NCI-H1105 treated with DMSO at 0.1 percent for 48 hours (cell line): ENCODE results near the gene SCMH1.

Experiments
- DNase-seq: peaks from one replicate; lab custom pipeline; 2025; lab: John Stamatoyannopoulos, UW

Gene SCMH1

DNA sequence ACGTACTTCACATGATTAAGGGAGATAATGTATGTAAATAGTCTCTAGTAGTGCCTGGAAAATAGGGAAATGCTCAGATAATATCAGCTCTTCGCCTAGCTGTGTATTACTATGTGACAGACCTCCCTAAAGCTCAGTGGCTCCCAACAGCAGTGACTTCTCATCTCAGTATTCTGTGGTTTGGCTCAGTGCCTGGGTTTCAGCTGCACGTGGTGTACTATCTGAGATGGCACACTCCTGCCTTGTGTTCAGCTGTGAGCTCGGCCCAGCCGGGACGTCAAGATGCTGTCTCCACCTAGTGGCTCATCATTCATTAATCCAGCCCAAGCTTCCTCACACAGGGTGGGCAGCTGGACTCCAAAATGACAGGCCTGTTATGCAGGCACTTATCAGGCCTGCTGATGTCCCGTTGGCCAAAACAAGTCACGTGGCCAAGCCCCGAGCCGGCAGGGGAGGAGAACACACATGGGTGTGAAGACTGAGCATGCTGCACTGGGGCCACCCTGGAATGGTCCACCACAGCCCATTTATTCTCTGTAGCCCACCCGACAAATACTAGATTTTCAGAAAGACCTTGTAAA is 238.4 kb downstream of the SCMH1 start:
- peak; percentile 34 for DNase-seq

GRCh38 chr1:41003127-41003639 is 238.9 kb downstream of the SCMH1 start:
- no peak for DNase-seq

DNA sequence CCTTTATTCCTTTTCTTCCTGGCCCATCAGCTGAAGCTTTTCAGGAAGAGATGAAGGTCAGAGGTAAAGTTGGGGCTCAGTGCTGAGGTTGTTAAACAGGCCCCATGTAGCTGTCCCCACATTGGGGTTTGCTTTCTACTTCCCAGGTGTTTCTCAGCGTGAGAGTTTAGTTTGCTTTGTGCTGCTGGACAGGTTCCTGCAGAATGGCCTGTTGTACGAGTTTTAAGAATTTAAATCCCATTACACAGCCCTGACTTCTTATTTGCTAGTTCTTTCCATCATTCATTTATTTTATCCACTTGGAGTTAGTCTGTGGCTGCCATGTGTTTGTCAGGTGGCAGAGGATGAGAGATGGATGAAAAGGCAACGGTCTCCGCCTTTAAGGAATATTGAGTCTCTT is 243.4 kb downstream of the SCMH1 start:
- no peak for DNase-seq

DNA sequence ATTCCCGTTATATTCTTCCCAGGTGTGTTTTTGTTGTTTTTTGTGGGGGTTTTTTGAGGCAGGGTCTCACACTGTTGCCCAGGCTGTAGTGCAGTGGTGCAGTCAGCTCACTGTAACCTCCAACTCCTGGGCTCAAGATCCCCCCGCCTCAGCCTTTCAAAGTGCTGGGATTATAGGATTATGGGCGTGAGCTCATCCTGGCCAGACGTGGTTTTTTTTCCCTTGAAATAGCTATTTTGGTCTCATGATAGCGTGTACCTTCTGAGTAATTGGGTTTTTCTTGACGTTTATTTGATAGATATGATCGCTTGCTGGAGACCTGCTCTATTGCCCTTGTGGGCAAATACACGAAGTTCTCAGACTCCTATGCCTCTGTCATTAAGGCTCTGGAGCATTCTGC is 245.0 kb downstream of the SCMH1 start:
- DNase-seq = no peak

GRCh38 chr1:40989066-40989465 is 253.0 kb downstream of the SCMH1 start:
- DNase-seq = no peak

DNA sequence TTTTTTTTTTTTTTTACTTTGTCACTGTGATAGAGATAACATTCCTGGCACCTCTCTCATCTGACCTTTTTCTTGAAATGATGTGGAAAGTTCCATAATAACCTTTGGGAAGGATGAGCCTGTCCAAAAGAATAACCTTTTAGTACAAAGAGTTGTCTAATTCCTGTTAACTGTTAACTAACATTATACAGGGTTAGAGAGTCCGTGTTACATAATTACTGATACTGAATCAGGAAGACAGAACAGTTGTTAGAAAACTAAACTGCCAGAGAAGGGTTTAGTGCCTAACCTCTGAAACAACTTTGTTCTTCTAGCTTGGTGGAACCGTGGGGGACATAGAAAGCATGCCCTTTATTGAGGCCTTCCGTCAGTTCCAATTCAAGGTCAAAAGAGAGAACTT is 253.8 kb downstream of the SCMH1 start:
- DNase-seq = no peak

GRCh38 chr1:40987439-40988276 is 254.4 kb downstream of the SCMH1 start:
- DNase-seq = no peak

DNA sequence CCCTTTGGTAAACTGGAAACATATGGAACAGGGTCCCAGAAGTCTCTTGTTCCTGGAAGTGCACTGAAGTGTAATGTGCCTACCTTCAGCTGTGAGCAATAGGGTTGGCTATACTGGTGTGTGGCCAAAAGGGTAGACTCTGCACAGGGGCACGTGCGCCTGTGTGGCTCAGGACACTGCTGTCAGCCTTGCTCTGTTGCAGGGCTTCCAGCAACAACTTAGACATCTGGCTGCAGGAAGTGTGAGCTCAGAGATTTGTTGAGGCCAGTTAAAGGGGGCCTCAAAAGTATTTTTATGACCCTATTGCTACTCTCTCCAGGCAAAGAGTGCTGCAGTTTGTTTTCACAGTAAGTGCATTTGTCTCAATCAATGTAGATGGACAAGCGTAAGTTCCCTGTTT is 255.2 kb downstream of the SCMH1 start:
- DNase-seq = no peak

DNA sequence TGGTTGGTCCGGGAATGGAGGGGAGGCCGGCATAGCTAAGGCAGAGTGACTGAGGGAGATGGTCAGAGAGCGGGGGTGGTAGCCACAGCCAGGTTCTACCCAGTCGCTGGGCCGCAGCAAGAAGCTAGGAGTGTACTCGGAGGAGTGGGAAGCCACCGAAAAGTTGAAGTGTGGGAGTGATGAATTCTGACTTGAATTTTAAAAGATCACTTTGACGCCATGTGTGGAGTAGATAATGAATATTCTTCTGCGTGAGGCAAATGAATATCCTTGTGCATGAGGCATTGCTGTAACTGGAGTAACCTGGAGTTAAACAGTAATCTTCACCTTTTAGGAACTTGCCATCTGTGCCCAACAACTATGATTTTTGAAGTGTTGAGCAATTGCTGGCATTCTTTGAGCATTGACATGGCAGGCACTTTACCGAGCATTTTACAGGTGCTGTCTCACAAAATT is 255.8 kb downstream of the SCMH1 start:
- no peak for DNase-seq

DNA sequence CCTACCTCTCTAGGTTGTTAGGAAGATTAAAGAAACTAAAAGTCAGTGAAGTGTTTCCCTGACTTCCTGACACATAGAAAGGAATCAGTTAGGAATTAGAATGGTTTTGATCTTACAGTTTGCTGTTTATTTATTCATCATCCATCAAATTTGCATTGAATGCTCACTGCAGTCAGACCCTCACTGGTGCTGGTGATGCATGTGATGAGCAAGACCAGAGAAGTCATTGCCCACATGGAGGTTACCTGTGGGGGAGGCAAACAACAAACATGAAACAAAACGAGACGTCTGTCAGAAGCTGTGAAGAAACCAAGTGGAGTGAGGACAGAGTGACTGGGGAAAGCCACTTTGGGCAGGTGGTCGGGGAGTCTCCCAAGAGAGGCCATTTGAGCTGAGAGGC is 256.2 kb downstream of the SCMH1 start:
- no peak for DNase-seq

DNA sequence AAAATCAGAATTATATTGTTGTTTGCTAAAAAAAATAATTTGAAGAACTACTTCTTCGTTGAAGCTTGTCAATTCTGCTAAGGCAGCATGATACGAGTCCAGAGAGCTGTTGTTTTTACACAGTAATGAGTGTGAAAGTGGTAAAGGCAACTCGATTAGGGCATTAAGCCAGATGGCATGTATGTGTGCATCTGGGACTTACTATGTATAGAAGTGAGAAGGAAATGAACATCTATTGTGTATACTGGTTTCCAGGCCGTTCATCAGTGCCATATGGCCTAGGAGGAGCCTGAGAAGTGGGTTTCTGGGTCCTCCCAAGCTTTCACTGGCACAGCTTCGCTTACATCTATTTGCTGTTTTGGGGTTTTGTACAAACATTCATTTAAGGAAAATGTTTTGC is 256.9 kb downstream of the SCMH1 start:
- DNase-seq = no peak

DNA sequence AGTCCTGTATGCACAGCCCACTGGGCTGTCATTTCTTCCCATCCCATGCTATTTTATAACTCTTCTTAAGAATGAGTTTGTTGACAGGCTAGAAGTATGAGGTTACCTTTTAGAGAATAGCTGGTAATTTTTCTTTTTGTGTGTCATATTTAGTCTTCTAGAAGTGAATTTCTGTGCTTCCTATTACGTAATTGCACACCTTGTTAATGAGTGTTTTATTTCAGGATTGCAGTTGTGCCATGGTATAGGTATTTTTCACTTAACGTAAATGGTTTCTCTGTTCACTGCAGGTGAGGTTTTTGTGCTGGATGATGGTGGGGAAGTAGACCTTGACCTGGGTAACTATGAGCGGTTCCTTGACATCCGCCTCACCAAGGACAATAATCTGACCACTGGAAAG is 257.6 kb downstream of the SCMH1 start:
- DNase-seq = no peak

DNA sequence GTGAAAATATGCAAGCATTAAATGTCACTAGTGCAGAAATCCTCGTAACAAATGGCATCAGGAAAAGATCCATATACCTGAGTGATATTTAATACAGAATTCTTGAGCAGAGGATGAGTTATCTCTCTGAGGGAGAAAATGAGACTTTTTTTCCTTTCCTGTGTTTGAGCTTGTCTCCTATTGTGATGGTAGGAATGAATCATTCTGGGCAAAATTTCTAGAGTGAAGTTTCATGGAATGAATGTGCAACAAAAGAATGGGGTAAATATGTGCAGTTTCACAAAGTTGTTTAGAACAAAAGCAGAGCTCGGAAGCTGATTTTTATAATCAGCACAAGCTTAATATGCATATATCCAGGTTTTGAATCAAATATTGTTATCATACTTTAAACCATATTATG is 258.0 kb downstream of the SCMH1 start:
- no peak for DNase-seq

DNA sequence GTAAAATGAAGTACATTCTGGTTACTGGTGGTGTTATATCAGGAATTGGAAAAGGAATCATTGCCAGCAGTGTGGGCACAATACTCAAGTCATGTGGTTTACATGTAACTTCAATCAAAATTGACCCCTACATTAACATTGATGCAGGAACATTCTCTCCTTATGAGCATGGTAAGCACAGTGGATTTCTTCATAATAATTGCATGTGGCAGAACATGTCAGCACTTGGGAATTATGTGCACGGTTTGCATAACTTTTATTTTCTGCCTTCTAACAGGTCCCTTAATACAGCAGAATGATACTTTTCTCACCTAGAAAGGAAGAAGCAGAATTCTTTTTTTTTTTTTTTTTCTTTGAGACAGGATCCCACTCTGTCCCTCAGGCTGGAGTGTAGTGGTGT is 258.8 kb downstream of the SCMH1 start:
- no peak for DNase-seq

DNA sequence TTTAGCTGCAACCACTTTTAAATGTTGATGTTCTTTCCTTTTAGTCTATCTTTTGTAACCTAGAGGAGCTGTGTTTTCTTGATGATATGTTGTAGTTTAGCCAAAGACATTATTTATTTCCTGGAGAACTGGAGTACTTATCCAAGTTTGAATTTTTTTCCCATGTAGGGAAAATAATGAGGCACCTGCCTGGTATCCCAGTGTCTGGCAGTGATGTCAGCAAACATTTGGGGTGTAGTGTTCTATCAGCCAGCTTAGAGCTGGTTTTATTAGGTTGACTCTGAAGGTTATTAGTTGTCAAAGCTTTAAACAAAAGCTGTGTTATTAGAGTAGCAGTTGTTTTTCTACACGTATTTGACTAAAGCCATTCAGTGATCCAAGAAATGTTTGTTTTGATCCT is 259.4 kb downstream of the SCMH1 start:
- no peak for DNase-seq

- no peak for DNase-seq
These were observed 260.2 kb downstream of the SCMH1 start for GRCh38 chr1:40981691-40982448.

DNA sequence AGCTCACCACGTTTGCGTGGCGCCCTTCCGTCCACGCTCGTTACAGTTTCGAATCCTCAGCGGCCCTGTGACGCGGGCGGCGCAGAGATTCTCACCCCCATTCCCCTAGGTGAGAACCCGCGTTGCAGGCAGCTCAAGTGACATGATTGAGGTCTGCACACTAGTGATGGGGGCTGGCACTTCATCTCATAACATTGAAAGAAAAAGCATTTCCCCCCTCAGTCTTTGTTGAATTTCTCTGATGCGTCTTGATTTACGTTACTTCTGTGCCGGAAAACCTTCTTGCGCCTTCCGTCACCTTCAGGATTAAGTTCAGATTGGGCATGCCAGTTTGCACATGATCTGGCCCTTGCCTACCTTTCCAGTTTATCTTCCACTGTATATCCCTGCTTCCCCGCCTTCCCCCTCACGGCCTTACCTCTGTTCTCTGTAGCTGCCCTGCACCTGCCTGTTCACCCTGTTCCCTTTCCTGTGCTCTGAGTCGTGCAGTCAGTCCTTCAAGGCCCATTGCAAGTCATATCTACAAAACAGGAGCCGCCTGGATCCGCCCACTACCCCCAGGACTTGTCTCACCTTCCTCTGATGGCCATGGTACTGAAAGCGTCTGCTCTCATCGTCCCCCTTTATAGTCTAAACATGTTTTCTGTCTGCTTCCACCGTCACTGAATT is 261.5 kb downstream of the SCMH1 start:
- peak; percentile 26 for DNase-seq

DNA sequence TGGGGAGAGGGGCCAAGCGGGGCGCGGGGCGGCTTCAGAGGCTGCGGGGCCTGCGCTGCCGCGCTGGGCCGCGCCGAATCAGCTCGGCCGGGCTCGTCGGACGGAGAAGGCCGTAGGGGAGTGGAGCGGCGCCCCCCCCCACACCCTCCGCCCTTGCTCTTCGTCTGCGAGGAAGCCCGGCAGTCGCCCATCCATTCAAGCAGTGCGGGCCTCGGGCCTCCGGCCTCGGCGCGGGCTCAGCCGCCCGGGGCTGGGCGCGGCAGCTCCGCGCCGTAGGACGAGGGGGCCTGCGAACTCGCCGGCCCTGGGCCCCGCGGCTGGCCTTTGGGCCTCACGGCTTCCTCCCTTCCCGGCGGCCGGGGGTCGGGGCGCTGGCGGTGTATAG is 262.0 kb downstream of the SCMH1 start:
- DNase-seq = no peak

DNA sequence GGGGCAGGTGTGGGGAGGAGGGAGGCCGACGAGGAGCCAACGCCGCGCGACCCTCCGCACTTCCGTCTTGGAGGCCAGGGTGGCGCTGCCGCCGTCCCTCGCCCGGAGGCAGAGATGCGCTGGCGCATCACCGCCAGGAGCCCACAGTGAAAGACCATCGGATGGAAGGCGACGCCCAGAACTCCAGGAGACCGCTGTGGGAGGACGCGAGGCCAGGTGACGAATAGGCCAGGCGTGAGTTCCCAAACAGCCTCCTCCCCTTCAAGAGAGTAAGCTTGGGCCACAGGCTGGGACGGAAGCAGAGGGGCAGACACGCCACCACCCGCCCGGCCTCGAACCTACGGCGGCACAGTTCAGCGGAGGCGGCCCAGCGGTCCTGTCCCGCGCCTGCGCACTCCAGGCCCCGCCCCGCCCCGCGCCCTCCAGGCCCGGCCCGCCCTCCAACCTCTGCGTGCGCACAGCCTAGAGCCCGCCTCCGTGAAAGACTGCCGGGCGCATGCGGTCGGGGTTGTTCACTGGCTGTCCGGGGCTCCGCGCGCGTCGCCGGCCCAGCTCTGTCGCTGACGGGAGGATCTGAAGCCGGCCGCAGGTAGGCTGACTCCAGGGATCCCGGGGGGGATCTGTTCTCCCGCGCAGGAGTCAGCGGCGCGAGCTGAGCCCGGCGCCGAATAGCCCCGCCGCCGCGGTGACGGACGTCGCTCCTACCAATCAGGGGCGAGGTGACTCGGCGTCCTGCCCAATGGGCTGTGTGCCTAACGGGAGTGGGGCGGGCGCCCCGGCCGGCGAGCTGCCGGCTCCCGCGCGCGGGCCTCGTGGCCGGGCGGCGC is 262.7 kb downstream of the SCMH1 start, which contains the start of gene CTPS1:
CTPS1 (plus strand) TSS at position 456 of the 827 bp plus-strand sequence. CDS start 3,595 bp downstream, outside the sequence.
- DNase-seq = peak; percentile 97

GRCh38 chr1:40978886-40979240 is 263.2 kb downstream of the SCMH1 start:
- DNase-seq = no peak

GRCh38 chr1:40977716-40978115 is 264.4 kb downstream of the SCMH1 start:
- DNase-seq = no peak
